CD4-positive, alpha-beta T cell treated with Interleukin-15 for 4 hours (primary cell): ENCODE results near the gene DHDH.

Experiments used
- DNase-seq: peaks from one replicate; pipeline ENCODE4 v3.0.0-alpha.2; 2020; ENCODE audit warnings: low spot score

Gene DHDH

GRCh38 chr19:48992581-48993174 is 59.2 kb downstream of the DHDH start:
- DNase-seq, result no peak

GRCh38 chr19:48993175-48994034 is 59.9 kb downstream of the DHDH start, which contains the start of the genes GYS1 and RUVBL2:
Gene GYS1, minus strand, starts transcription at chr19:48993309. Its CDS starts 197 bp downstream, at chr19:48993112.
Gene RUVBL2, plus strand, starts transcription at chr19:48993887. Its CDS starts 25 bp downstream, at chr19:48993912.
- peak; percentile 100 for DNase-seq

GRCh38 chr19:48994035-48994386 is 60.5 kb downstream of the DHDH start:
- DNase-seq, result no peak
